ENCODE results near the gene GULP1.

GULP1 gene

DNA sequence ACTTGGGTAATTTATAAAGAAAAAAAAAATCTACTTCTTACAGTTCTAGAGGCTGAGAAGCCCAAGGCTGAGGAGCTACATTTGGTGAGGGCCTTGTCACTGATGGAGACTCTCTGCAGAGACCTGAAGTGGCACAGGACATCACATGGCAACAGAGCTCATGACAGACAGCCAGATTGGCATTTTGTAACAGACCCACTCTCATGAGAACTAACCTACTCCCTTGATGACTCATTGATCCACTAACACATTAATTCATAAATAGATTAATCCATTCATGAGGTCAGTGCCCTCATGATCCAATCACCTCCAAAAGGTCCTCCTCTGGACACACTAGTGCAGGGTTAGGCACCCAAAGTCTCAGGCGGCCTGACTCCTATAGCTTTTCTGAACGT is 318.4 kb downstream of the GULP1 start:
- DNase-seq = no peak

DNA sequence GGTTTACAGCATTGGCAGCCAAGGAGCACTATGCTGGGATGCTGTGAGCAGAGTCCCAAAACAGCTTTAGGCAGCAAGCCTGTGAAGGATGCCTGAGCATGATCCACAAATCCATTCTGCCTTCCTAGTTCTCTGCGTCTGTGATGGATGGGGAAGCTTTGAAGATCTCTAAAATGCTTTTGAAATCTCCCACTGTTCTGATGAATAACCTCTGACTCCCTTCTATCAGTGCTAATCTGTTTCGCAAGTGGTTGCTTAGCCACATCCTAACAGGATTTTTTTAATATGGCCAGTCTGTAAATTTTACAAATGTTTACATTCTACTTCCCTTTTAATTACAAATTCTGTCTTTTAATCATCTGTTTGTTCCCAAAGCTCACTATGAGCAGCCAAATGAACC is 319.2 kb downstream of the GULP1 start:
- no peak for DNase-seq

DNA sequence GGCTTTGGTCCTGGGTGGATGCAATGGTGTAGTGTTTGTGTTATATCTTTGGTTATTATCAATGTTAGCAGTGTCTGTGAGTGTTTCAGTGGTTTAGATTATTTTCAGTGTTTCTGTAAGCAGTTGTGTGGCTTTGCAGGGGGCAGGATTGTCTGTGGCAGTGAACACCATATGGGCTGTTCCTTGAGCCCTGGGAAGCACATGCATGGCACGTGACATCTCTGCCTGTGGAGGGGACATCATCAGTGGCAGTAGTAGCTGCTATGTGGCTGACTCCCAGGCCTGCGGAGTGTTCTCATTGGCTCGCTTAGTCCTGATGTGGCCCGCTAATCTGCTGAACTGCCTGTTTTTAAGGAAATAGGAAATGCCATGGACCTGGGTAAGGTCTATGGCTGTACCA is 327.5 kb downstream of the GULP1 start:
- no peak for DNase-seq

DNA sequence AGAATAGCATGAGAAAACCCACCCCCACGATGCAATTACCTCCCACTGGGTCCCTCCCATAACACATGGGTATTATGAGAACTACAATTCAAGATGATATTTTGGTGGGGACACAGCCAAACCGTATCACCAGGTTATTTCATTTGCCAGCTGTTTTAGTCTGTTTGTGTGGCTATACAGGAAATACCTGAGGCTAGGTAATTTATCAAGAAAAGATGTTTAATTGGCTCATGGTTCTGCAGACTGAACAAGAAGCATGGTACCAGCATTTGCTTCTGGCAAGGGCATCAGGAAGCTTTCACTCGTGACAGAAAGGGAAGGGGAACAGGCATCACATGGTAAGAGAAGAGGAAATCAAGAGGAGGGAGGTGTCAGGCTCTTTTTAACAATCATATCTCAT is 329.2 kb downstream of the GULP1 start:
- no peak for DNase-seq

DNA sequence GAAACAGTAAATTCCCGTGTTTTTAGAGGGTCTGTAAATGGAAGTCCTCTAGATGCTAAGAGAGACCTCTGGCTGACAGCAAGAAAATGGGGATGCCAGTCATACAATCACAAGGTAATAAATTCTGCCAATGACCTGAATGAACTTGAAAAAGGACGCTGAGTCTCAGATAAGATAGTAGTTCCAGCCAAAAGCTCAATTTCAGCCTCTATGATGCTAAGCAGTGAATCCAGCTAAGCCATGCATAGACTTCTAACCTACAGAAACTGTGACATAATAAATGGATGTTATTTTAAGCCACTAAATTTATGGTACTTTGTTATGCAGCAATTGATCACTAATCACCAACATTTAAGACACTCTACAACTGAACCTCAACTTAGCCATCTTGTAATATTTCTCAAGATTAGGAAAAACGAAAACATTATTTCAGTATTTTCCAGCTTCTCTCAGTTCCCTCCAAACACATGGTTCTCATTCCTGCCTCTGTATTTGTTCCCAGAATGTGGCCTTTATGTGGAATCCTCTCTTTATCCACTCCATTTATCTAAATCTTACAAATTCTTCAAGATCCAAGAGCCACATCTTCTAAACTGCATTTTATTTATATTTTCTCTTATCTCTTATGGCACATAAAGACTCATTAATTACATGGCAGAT is 331.1 kb downstream of the GULP1 start:
- DNase-seq = no peak

DNA sequence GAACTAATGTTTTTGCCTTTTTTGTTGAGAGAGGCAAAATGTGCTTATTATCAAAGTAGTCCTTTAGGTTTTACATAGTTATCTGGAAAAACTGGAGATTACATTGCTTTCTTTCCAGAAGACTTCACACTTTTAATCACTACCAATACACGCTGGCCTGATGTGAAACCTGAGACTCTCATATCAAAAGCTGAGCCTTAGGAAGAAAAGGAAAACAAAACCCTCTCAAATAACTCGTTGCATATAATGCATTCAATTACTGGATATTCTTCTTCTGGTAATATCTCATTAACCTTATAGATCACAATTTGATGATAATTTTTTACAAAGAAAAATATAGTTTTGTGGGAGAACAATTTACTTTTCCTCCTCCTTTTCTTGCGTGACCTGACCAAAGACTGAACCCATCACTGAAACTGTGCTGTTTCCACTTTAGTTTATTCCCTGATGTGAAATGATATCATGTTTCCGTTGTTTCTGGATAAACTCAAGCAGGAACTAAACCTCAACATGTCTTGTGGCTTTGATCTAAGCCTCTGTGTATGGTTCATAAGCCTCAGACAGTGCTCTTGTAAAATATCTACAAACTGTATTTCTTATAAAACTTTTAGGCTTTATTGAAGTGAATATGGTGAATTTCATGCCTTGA is 332.4 kb downstream of the GULP1 start:
- no peak for DNase-seq

DNA sequence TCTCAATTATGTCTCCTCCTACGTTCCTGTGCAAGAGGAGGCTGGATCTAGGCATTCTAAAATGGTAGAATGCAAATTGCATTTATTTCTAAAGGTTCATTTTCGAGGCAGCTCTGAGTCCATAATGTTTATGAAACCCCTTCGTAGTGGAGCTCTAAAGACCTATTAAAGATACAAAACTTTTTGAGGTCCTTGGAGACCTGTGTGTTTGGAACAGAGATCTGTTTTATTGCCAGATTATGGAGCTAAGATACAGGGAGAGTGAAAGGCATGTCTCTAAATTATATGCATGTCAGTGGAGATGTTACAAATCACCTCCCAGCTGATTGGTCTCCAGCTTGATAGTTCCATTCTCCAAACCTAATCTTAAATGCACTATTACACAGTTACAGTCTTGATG is 335.8 kb downstream of the GULP1 start:
- DNase-seq = no peak

DNA sequence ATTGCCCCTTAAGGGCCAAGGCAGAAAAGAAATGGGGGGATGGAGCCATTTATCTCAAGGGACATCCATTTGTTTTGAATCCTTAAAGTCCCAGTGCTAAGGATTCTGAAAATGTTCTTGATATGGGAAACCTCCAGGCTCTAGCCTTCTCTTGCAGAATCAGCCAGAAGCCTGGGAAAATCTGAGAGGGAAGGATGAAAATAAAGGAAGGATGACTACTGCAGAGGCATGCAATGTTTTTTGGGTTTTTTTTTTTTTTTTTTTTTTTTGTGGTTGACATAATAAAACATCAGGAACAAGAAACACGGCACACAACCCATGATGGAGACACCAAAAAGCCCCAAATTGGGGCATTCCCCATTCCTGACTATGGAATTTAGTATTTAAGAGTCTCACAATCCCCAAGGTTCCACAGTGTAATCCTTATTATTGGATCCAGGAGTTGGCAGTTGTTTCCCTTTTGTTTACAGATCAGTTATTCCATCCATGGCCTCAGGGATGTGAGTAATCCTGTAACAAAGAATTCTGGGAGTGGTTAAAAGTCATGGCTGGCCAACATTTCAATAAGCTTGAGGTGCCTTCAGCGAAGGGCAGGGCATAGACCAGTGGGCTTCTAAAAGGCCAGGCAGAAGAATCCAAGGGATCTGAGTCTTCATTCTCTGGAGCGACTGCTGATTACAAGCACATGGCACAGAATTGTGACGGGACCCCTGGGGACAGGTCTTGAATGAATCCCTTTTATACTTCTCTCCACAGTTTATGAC is 337.5 kb downstream of the GULP1 start:
- DNase-seq = no peak

DNA sequence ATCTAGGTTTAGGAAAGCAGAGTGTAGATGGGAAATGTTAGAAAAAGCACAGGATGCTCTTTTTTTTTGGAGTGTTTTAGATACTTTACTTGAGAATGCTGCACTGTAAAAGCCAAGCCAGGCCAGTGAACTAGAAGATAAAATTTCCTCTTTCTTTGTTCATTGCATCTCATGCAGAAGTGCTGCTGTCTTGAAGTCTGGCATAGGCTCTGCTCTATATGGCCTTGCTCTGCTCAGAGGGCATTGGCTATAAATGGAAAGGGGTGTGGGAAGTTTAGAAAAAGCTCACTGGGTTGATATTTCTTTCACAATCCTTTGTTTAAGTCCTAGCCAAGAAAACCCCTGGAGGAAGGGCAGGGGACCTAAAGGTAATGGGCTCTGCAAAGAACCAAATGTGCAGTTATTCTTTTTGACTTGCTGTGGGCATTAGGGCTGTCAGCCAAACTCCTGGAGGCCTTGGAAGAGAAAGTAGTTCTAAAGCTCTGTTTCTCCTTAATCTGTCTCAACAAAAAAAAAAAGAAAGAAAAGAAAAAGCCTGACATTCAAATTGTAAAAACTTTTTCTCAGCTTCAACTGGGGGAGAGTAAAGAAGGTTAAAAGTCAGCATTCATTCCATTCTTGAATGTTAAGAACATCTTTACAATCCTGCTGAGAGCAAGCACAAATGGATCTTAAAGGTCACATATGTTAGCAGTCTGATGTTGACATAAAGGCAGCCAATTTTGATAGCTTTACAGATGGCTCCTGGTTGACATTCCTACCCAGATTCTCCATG is 338.3 kb downstream of the GULP1 start:
- DNase-seq = no peak

DNA sequence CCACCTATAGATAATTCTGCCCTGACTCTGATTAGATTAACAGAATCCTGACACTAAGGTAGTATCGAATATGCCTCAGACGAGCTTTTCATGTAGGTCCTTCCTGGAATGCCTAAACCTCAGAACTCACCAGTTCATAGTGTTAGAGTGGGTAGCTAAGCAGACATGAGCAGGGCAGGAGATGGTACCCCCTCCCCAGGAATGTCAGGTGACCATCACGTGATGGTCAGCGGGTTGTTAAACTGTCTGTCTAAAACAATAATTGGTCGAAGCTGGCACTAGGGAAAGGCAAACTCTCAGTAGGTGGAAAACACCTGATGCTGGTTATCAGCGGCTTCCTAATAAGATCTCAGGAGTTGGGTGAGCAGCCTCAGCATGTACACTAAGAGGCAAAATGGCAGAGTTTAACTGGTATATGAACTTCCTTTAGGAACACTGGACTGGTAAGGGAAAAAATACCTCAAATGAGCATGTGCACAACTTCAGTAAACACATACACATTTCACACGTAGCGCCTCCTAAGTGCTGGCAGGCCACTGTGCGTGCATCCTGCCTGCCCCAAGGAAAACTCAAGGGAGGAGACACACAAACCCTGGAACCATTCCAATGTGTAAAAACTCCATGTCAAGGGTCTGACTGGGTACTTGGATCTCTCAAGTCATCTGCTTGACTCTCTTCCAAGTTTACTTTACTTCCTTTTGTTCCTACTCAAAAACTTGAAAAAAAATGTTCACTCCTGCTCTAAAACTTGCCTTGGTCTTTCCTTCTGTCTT is 339.5 kb downstream of the GULP1 start:
- no peak for DNase-seq

DNA sequence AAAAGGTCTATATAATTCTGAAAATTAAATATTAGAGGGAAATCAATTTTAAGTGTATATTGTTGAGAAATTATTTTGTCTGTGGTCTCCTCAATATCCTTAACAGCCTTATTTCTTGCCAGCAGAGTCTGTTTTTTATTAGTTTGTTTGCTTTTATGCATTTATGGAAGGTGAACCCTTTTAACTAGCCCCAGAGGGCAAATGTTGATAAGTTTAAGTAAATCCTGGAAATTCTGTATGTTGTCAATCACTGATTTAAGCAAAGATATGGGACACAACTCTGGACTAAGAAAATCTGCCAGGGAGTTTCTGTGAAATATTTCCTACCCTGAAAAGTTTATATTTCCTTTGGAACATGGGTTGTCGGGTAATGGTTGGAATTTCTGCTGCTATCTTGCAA is 343.0 kb downstream of the GULP1 start:
- DNase-seq = no peak

All from activated CD4-positive, alpha-beta T cell treated with anti-CD3 and anti-CD28 coated beads, Interleukin-2, amount 50 U/mL, for 16 hours (primary cell).